Astrocyte (in vitro differentiated cells and primary cell): ENCODE results near the gene TTYH1. TPM values are rescaled to one million over a fixed set of nuclear protein-coding genes. Genes with fewer than 3 reads are reported as not detected.

Experiments used
- DNase-seq: peaks from one replicate; pipeline ENCODE4 v3.0.0-alpha.2; 2010; ENCODE audit warnings: low read depth
- FAIRE-seq: peaks from 2 replicates; lab custom pipeline; 2011; peaks lifted over from hg19 to GRCh38; lab: Jason Lieb, UNC
- H2AFZ ChIP-seq: 2 replicates; pipeline ENCODE4 v1.6.0; 2012; ENCODE audit warnings: low read depth, low read length, inconsistent platforms
- H3K27ac ChIP-seq: 2 replicates; pipeline ENCODE4 v1.5.1; 2011; ENCODE audit warnings: low read depth, low read length, inconsistent platforms
- H3K27me3 ChIP-seq: 2 replicates; pipeline ENCODE4 v1.6.0; 2011; ENCODE audit warnings: low read length, inconsistent platforms; ENCODE audit not compliant: insufficient read depth
- H3K36me3 ChIP-seq: 2 replicates; pipeline ENCODE4 v1.5.1; 2011; ENCODE audit warnings: low read length, inconsistent platforms; ENCODE audit not compliant: insufficient read depth
- H3K4me1 ChIP-seq: 2 replicates; pipeline ENCODE4 v1.5.1; 2011; ENCODE audit warnings: low read length, inconsistent platforms; ENCODE audit not compliant: insufficient read depth
- H3K4me2 ChIP-seq: 2 replicates; pipeline ENCODE4 v1.6.0; 2012; ENCODE audit warnings: low read length, inconsistent platforms
- H3K4me3 ChIP-seq: 2 replicates; pipeline ENCODE4 v1.5.1; 2011; ENCODE audit warnings: low read depth, mild to moderate bottlenecking, low read length, inconsistent platforms; ENCODE audit not compliant: insufficient read depth
- H3K79me2 ChIP-seq: 2 replicates; pipeline ENCODE4 v1.6.0; 2012; ENCODE audit warnings: mild to moderate bottlenecking, low read length, inconsistent platforms; ENCODE audit not compliant: insufficient read depth
- H3K9ac ChIP-seq: 2 replicates; pipeline ENCODE4 v1.6.0; 2012; ENCODE audit warnings: mild to moderate bottlenecking, low read length, inconsistent platforms
- H3K9me3 ChIP-seq: 2 replicates; pipeline ENCODE4 v1.5.1; 2012; ENCODE audit warnings: low read depth, mild to moderate bottlenecking, low read length, inconsistent platforms; ENCODE audit not compliant: insufficient read depth
- H4K20me1 ChIP-seq: 2 replicates; pipeline ENCODE4 v1.6.0; 2012; ENCODE audit warnings: low read length, inconsistent platforms; ENCODE audit not compliant: insufficient read depth
- H3K27ac Mint-ChIP-seq: one replicate; pipeline ENCODE4 v1.8.0; 2021; ENCODE audit warnings: mild to moderate bottlenecking, mixed read lengths; ENCODE audit not compliant: unreplicated experiment
- H3K27me3 Mint-ChIP-seq: one replicate; pipeline ENCODE4 v1.8.0; 2021; ENCODE audit warnings: low read depth, mixed read lengths; ENCODE audit not compliant: unreplicated experiment
- H3K36me3 Mint-ChIP-seq: one replicate; pipeline ENCODE4 v1.8.0; 2021; ENCODE audit warnings: low read depth, mixed read lengths; ENCODE audit not compliant: unreplicated experiment
- H3K4me1 Mint-ChIP-seq: one replicate; pipeline ENCODE4 v1.8.0; 2021; ENCODE audit warnings: low read depth, mixed read lengths; ENCODE audit not compliant: unreplicated experiment
- H3K4me3 Mint-ChIP-seq: one replicate; pipeline ENCODE4 v1.8.0; 2021; ENCODE audit warnings: mild to moderate bottlenecking, moderate library complexity, mixed read lengths; ENCODE audit not compliant: unreplicated experiment
- H3K9me3 Mint-ChIP-seq: one replicate; pipeline ENCODE4 v1.8.0; 2021; ENCODE audit warnings: mild to moderate bottlenecking, mixed read lengths; ENCODE audit not compliant: unreplicated experiment
- CTCF ChIP-seq: IDR thresholded peaks from 2 replicates; pipeline ENCODE4 v1.5.1; 2011; ENCODE audit warnings: low read depth, mild to moderate bottlenecking, inconsistent platforms, low read length, moderate library complexity; ENCODE audit not compliant: insufficient read depth
- EZH2 ChIP-seq: IDR thresholded peaks from 2 replicates; pipeline ENCODE4 v1.6.1; 2012; ENCODE audit warnings: mild to moderate bottlenecking, low read length, inconsistent platforms; ENCODE audit not compliant: insufficient read depth
- total RNA-seq: library from RNA; stranded (reverse); gene quantifications from 2 replicates; pipeline ENCODE4 v1.2.1, GENCODE V29; 2021

The TTYH1 gene
- total RNA-seq, 1 donor from 2014 or later: 8.4 TPM

GRCh38 chr19:54399189-54399588 lies 16.1 kb upstream of the TTYH1 start:
- no peak overlapping the region for H3K4me3 ChIP-seq
- no peaks in the 10 kb centered on the region for H3K36me3 ChIP-seq
- no peaks in the 10 kb centered on the region for H4K20me1 ChIP-seq
- H2AFZ ChIP-seq: no peak overlapping the region
- Mint-ChIP-seq H3K9me3 (no peaks in the 10 kb centered on the region), H3K4me1 (no peaks in the 10 kb centered on the region), H3K36me3 (no peaks in the 10 kb centered on the region), H3K4me3 (no peak overlapping the region), H3K27ac (no peak overlapping the region), H3K27me3 (peaks cover 3% of the 10 kb centered on the region)
- no peak overlapping the region for H3K4me2 ChIP-seq
- FAIRE-seq (no peak), DNase-seq (no peak)
- H3K27me3 ChIP-seq: no peaks in the 10 kb centered on the region
- H3K27ac ChIP-seq: no peak overlapping the region
- no peak for TF ChIP-seq CTCF
- TF ChIP-seq EZH2: no peak
- H3K4me1 ChIP-seq: no peaks in the 10 kb centered on the region
- no peak overlapping the region for H3K9ac ChIP-seq
- H3K9me3 ChIP-seq: peaks cover 3% of the 10 kb centered on the region
- H3K79me2 ChIP-seq: no peaks in the 10 kb centered on the region

GRCh38 chr19:54400913-54401312 lies 14.4 kb upstream of the TTYH1 start:
- DNase-seq (no peak), FAIRE-seq (no peak)
- H3K27me3 ChIP-seq: no peaks in the 10 kb centered on the region
- H3K36me3 ChIP-seq: no peaks in the 10 kb centered on the region
- H3K27ac ChIP-seq: no peak overlapping the region
- Mint-ChIP-seq H3K36me3 (no peaks in the 10 kb centered on the region), H3K4me1 (no peaks in the 10 kb centered on the region), H3K27ac (no peak overlapping the region), H3K9me3 (no peaks in the 10 kb centered on the region), H3K27me3 (peaks cover 5% of the 10 kb centered on the region), H3K4me3 (no peak overlapping the region)
- H3K9me3 ChIP-seq: peaks cover 3% of the 10 kb centered on the region
- H4K20me1 ChIP-seq: no peaks in the 10 kb centered on the region
- H3K79me2 ChIP-seq: no peaks in the 10 kb centered on the region
- no peak overlapping the region for H3K9ac ChIP-seq
- TF ChIP-seq EZH2: no peak
- no peak for TF ChIP-seq CTCF
- no peaks in the 10 kb centered on the region for H3K4me1 ChIP-seq
- no peak overlapping the region for H2AFZ ChIP-seq
- no peak overlapping the region for H3K4me3 ChIP-seq
- no peak overlapping the region for H3K4me2 ChIP-seq

- Mint-ChIP-seq H3K4me3 (no peak overlapping the region), H3K27me3 (peaks cover 7% of the 10 kb centered on the region), H3K36me3 (no peaks in the 10 kb centered on the region), H3K27ac (no peak overlapping the region), H3K9me3 (no peaks in the 10 kb centered on the region), H3K4me1 (no peaks in the 10 kb centered on the region)
- Histone ChIP-seq H3K36me3 (no peaks in the 10 kb centered on the region), H3K79me2 (no peaks in the 10 kb centered on the region), H4K20me1 (no peaks in the 10 kb centered on the region), H3K4me3 (no peak overlapping the region), H3K4me2 (no peak overlapping the region), H3K27me3 (no peaks in the 10 kb centered on the region), H2AFZ (no peak overlapping the region), H3K9ac (no peak overlapping the region), H3K4me1 (no peaks in the 10 kb centered on the region), H3K9me3 (peaks cover 6% of the 10 kb centered on the region), H3K27ac (no peak overlapping the region)
- FAIRE-seq: no peak
- TF ChIP-seq CTCF: no peak
- TF ChIP-seq EZH2: no peak
- DNase-seq: no peak
Measured at GRCh38 chr19:54403054-54403453, 12.2 kb upstream of the TTYH1 start.
